Gastroesophageal sphincter (tissue), 4 donors: ENCODE measurements around the gene CENPM. TPM values are rescaled to one million over a fixed set of nuclear protein-coding genes. Genes with fewer than 3 reads are reported as not detected.
A peak's percentile ranks its signal among the peaks of the same experiment; 100 is the strongest.
"Not testable (repeated sequence)": the region's sequence is repeated elsewhere in the genome, so short reads cannot be mapped to it uniquely, and the experiment has no call there.

Source experiments
- ATAC-seq: fragments of 150-250 bp; one replicate; pipeline ENCODE4 v1.9.1; 2016; ENCODE audit warnings: mild to moderate bottlenecking, moderate library complexity
- H3K27ac ChIP-seq, 4 donors: fragments of 200-600 bp; sonication (generic) in 3 of 4; 1 replicate in 3 of 4; 2 replicates in 1 of 4; pipeline ENCODE4 v1.5.1; 2016 to 2019
- H3K27me3 ChIP-seq: fragments of 200-600 bp; sonication (generic); one replicate; pipeline ENCODE4 v1.5.1; 2019
- H3K36me3 ChIP-seq, 2 donors: fragments of 200-600 bp; sonication (generic); one replicate each; pipeline ENCODE4 v1.5.1; 2019; ENCODE audit warnings: control low read depth in 1 of 2
- H3K4me1 ChIP-seq, 3 donors: fragments of 200-600 bp; sonication (generic); 1 replicate in 2 of 3; 2 replicates in 1 of 3; pipeline ENCODE4 v1.5.1; 2016 to 2019; ENCODE audit warnings: control low read depth in 2 of 3
- H3K4me3 ChIP-seq, 2 donors: fragments of 200-600 bp; sonication (generic); one replicate each; pipeline ENCODE4 v1.5.1; 2019; ENCODE audit warnings: mild to moderate bottlenecking in 1 of 2, moderate library complexity in 1 of 2
- H3K9me3 ChIP-seq, 3 donors: fragments of 200-600 bp; sonication (generic); one replicate each; pipeline ENCODE4 v1.5.1; 2017 to 2019; ENCODE audit warnings: control low read depth in 2 of 3
- EP300 ChIP-seq: sonication (generic); formaldehyde crosslinking; IDR thresholded peaks from one replicate; pipeline ENCODE4 v1.6.1; 2017; ENCODE audit warnings: antibody characterized with exemption, mild to moderate bottlenecking
- POLR2A ChIP-seq, 2 donors: fragments of 450-650 bp; IDR thresholded peaks; one replicate each; pipeline ENCODE4 v1.6.1; 2017; ENCODE audit warnings: antibody characterized with exemption in 2 of 2, mild to moderate bottlenecking in 2 of 2, moderate library complexity in 1 of 2
- POLR2AphosphoS5 ChIP-seq: sonication (generic); formaldehyde crosslinking; IDR thresholded peaks from one replicate; pipeline ENCODE4 v1.6.1; 2017; ENCODE audit warnings: antibody characterized with exemption
- WGBS, 2 donors: methylation state at CpG; one replicate each; pipeline ENCODE4 v1.1.5; 2018; ENCODE audit warnings: low coverage in 1 of 2; 5-methylcytosine and 5-hydroxymethylcytosine counted together
- total RNA-seq, 4 donors: library from RNA; depleted of rRNA; stranded (reverse); fragments of >200 nt; gene quantifications; one replicate each; pipeline ENCODE4 v1.1.0, GENCODE V29; 2016
- TF ChIP-seq, protein P1 (sequence below), 4 experiments: fragments of 200-600 bp in 2 of 4; fragments of 450-650 bp in 2 of 4; sonication (generic) in 1 of 4; IDR thresholded peaks; one replicate each; pipeline ENCODE4 v1.5.1; 2017 to 2019; ENCODE audit warnings: antibody characterized with exemption in 4 of 4, mild to moderate bottlenecking in 2 of 4, moderate library complexity in 2 of 4

The CENPM gene
- total RNA-seq, 4 donors from 2014 or later: 1.9 to 3.4 TPM; not detected in 2

DNA sequence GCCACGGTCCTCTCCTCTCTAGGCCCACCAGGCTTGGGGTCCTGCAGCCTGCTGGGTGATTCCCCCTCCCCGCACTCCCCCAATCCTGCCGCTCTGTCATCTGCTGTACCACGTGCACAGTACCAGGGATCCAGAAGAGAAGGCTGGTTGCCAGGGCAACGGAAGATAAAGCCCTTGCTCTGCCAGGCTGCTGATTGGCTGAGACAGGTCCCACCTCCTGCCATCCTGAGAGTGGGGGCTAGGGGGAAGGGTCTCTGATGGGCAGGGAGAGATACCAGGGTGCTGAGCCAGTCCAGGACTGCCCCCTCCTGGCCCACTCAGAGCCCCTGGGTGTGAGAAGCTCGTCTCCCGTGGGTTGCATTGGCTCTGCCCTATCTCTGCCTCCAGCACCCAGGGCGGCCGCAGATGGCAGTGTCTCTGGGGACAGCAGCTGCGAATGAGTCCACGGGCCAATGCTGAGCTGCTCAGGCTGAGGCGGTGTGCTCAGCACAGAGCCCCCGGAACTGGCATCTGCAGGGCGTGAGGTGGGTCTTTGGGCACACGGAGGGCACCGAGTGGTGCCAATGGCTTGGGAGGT is 5.0 kb upstream of the CENPM start, which contains the start of gene SMIM45:
SMIM45 (plus strand) TSS at position 253 of the 577 bp plus-strand sequence.
- H3K27ac ChIP-seq: no peak within 1 kb of the TSS
- TF ChIP-seq POLR2AphosphoS5: no peak
- no peak for TF ChIP-seq EP300
- TF ChIP-seq, protein P1, sequence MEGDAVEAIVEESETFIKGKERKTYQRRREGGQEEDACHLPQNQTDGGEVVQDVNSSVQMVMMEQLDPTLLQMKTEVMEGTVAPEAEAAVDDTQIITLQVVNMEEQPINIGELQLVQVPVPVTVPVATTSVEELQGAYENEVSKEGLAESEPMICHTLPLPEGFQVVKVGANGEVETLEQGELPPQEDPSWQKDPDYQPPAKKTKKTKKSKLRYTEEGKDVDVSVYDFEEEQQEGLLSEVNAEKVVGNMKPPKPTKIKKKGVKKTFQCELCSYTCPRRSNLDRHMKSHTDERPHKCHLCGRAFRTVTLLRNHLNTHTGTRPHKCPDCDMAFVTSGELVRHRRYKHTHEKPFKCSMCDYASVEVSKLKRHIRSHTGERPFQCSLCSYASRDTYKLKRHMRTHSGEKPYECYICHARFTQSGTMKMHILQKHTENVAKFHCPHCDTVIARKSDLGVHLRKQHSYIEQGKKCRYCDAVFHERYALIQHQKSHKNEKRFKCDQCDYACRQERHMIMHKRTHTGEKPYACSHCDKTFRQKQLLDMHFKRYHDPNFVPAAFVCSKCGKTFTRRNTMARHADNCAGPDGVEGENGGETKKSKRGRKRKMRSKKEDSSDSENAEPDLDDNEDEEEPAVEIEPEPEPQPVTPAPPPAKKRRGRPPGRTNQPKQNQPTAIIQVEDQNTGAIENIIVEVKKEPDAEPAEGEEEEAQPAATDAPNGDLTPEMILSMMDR (IDR thresholded peaks at IDR 0.05): no peak
- no peak for TF ChIP-seq POLR2A (IDR thresholded peaks at IDR 0.05)
- H3K9me3 ChIP-seq: no peaks in the 10 kb centered on the region
- no peaks in the 10 kb centered on the region for H3K36me3 ChIP-seq
- WGBS, 2 donors: 61 to 90% methylated on average over 2 to 7 of the region's 16 CpGs
- no peak for ATAC-seq
- no peak within 1 kb of the TSS for H3K4me3 ChIP-seq
- peaks cover 0 to 8% (median 0%) of the 10 kb centered on the region in 3 donors for H3K4me1 ChIP-seq
- H3K27me3 ChIP-seq: peaks cover 16% of the 10 kb centered on the region

DNA sequence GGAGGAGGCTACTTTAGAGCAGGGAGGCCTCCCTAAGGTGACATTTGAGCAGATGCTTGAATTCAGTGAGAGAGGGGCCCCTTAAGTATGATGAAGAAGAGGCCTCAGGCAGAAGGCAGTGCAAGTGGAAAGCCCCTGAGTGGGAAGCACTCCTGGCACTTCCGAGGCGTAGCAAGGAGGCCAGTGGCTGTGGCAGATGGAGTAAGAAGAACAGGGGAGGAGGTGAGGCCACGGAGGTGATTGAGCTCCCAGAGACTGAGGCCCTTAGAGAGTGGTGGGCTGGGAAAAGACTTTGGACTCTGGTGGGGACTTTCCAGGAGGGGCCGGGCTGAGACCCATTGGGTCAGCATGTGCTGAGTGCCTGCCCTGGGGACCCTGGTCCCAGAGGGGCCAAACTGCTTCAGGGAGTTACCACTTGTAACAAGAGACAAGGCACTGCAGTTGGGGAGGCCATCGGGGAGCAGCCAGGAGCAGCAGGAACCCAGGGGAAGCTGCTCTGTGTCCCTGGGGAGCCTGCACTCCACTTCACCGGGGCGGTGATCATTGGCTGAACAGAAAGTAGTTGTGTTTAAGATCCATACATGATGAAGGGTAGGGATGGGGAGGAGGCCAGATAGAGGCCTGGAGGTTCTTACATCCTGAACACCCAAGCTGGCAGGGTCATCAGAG is 2.5 kb upstream of the CENPM start:
- H3K4me3 ChIP-seq: no peak overlapping the region
- H3K27me3 ChIP-seq: peaks cover 16% of the 10 kb centered on the region
- TF ChIP-seq, protein P1 (IDR thresholded peaks at IDR 0.05): no peak
- TF ChIP-seq EP300 (no peak), POLR2A (IDR thresholded peaks at IDR 0.05) (no peak), POLR2AphosphoS5 (no peak)
- no peak for ATAC-seq
- peaks cover 0 to 20% (median 5%) of the 10 kb centered on the region in 3 donors for H3K4me1 ChIP-seq
- 84% methylated on average over 6 of the region's 7 CpGs; no CpG with 5 or more reads in 1 of the 2 donors for WGBS, 2 donors
- H3K36me3 ChIP-seq: no peaks in the 10 kb centered on the region
- no peak overlapping the region for H3K27ac ChIP-seq
- no peaks in the 10 kb centered on the region for H3K9me3 ChIP-seq

DNA sequence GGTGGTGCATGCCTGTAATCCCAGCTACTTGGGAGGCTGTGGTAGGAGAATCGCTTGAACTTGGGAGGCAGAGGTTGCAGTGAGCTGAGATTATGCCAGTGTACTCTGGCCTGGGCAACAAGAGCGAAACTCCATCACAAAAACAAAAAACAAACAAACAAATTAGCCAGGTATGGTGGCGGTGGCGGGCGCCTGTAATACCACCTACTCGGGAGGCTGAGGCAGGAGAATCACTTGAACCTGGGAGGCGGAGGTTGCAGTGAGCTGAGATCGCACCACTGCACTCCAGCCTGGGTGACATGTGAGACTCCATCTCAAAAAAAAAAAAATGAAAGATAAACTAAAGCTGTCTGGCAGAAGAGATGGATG is 2.0 kb upstream of the CENPM start:
- Histone ChIP-seq H3K27me3 (peaks cover 16% of the 10 kb centered on the region), H3K4me1 (peaks cover 0 to 20% (median 5%) of the 10 kb centered on the region in 3 donors)
- ATAC-seq, H3K27ac ChIP-seq, H3K36me3 ChIP-seq, H3K9me3 ChIP-seq, H3K4me3 ChIP-seq: not testable (repeated sequence)
- 89% methylated on average over 8 of the region's 8 CpGs; no CpG with 5 or more reads in 1 of the 2 donors for WGBS, 2 donors

DNA sequence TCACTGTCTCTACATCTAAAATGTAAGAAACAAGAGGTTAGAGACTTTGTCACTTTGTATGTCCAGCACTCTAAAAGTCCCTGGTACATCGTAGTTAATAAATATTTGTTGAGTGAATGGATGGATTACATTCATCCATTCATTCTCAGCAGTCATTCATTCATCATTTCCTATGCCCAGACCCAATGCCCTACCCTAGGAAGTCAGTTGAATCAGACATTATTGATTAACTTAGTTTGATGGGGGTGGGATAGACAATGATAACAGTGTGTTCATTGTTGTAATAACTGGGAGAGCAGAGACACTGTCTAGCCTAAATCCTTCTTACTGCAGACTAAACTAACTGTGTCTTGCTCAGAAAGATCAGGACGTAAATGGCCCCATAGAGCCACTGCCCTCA is 1.2 kb upstream of the CENPM start:
- Histone ChIP-seq H3K4me1 (peaks cover 0 to 20% (median 5%) of the 10 kb centered on the region in 3 donors), H3K9me3 (no peaks in the 10 kb centered on the region), H3K27ac (no peak overlapping the region), H3K4me3 (no peak overlapping the region), H3K27me3 (peaks cover 16% of the 10 kb centered on the region), H3K36me3 (no peaks in the 10 kb centered on the region)
- TF ChIP-seq, protein P1 (IDR thresholded peaks at IDR 0.05): no peak
- TF ChIP-seq POLR2A (IDR thresholded peaks at IDR 0.05): no peak
- TF ChIP-seq POLR2AphosphoS5: no peak
- no peak for TF ChIP-seq EP300
- ATAC-seq: no peak
- 80 to 90% methylated on average over 1 to 2 of the region's 2 CpGs for WGBS, 2 donors

DNA sequence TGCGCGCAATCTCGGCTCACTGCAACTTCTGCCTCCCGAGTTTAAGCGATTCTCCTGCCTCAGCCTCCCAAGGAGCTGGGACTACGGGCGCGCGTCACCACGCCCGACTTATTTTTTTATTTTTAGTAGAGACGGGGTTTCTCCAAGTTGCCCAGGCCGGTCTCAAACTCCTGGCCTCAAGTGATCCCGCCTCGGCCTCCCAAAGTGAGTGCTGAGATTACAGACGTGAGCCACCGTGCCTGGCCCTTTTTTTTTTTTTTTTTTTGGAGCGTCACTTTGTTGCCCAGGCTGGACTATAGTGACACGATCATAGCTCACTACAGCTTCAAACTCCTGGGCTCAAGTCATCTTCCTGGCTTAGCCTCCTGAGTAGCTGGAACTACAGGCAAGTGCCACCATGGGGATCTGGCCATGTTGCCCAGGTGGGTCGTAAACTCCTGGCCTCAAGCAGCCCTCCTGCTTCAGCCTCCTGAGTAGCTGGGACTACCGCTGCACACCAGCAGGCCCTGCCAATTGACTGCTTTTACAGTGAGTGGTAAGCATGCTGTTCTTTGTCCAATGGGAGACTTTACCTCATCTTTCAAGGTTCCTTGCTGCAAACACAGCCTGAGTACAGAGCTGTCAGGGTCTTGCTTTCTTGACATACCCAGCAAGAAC is 600 bp upstream of the CENPM start:
- peak overlapping the region; percentile 49 to 73 for H3K4me3 ChIP-seq
- peak overlapping the region in 2 of 4 donors; percentile 68 to 74 for H3K27ac ChIP-seq
- H3K4me1 ChIP-seq: peaks cover 0 to 20% (median 5%) of the 10 kb centered on the region in 3 donors
- TF ChIP-seq EP300 (no peak), POLR2A (IDR thresholded peaks at IDR 0.05) (no peak), POLR2AphosphoS5 (no peak)
- TF ChIP-seq, protein P1 (IDR thresholded peaks at IDR 0.05): no peak
- no peak for ATAC-seq
- peaks cover 16% of the 10 kb centered on the region for H3K27me3 ChIP-seq
- H3K36me3 ChIP-seq: no peaks in the 10 kb centered on the region
- H3K9me3 ChIP-seq: no peaks in the 10 kb centered on the region
- 63 to 70% methylated on average over 13 to 17 of the region's 21 CpGs for WGBS, 2 donors
